K562 (cell line): ENCODE results near the gene ERRFI1. TPM values are rescaled to one million over a fixed set of nuclear protein-coding genes. Genes with fewer than 3 reads are reported as not detected.
A peak's percentile ranks its signal among the peaks of the same experiment; 100 is the strongest.

ENCODE experiments used
- ELF1 ChIP-seq: fragments of 200-800 bp; sonication (Bioruptor generic); IDR thresholded peaks from 2 replicates; pipeline ENCODE4 v1.6.1; 2016; ENCODE audit warnings: missing genetic modification characterization, missing compliant biosample characterization
- HCFC1 ChIP-seq: IDR thresholded peaks from 2 replicates; pipeline ENCODE4 v1.6.1; 2012; ENCODE audit warnings: low read depth, low read length, improper control_type of control experiment
- HDAC8 ChIP-seq: fragments of 450-650 bp; IDR thresholded peaks from 2 replicates; pipeline ENCODE4 v1.6.1; 2016; ENCODE audit warnings: mild to moderate bottlenecking, missing genetic modification characterization, moderate library complexity, missing compliant biosample characterization
- KAT8 ChIP-seq: fragments of 450-650 bp; IDR thresholded peaks from 2 replicates; pipeline ENCODE4 v1.6.1; 2016; ENCODE audit warnings: low read depth, mild to moderate bottlenecking
- LEF1 ChIP-seq: fragments of 450-650 bp; IDR thresholded peaks from 2 replicates; pipeline ENCODE4 v1.6.1; 2016; ENCODE audit warnings: mild to moderate bottlenecking
- MYBL2 ChIP-seq, 2 experiments: fragments of 450-650 bp in 1 of 2; sonication (generic) in 1 of 2; formaldehyde crosslinking in 1 of 2; IDR thresholded peaks; 2 replicates each; pipeline versions ENCODE4 v1.6.1 to v1.8.1; 2017 to 2022; ENCODE audit warnings: borderline replicate concordance in 1 of 2, inconsistent platforms in 1 of 2, low read depth in 1 of 2, mild to moderate bottlenecking in 1 of 2, missing genetic modification reagents in 1 of 2, moderate library complexity in 1 of 2
- PURB ChIP-seq: sonication (generic); formaldehyde crosslinking; IDR thresholded peaks from 2 replicates; pipeline ENCODE4 v1.9.0; 2021; ENCODE audit warnings: low read depth, mild to moderate bottlenecking, missing genetic modification reagents
- RUNX1 ChIP-seq: sonication (generic); IDR thresholded peaks from 2 replicates; pipeline ENCODE4 v1.6.1; 2016; ENCODE audit warnings: antibody characterized with exemption, low read depth
- SMARCC2 ChIP-seq: fragments of 450-650 bp; IDR thresholded peaks from 2 replicates; pipeline ENCODE4 v1.6.1; 2017; ENCODE audit warnings: antibody characterized with exemption, moderate library complexity, mild to moderate bottlenecking, low read depth
- TOE1 ChIP-seq, 2 experiments: fragments of 450-650 bp in 1 of 2; sonication (generic) in 1 of 2; formaldehyde crosslinking in 1 of 2; IDR thresholded peaks; 2 replicates each; pipeline versions ENCODE4 v1.7.1 to v1.8.0; 2016 to 2022; ENCODE audit warnings: borderline replicate concordance in 2 of 2, mild to moderate bottlenecking in 2 of 2, antibody characterized with exemption in 1 of 2, inconsistent platforms in 1 of 2, low read depth in 1 of 2, missing genetic modification reagents in 1 of 2, moderate library complexity in 1 of 2
- UBTF ChIP-seq, 2 experiments: IDR thresholded peaks; 2 replicates each; pipeline ENCODE4 v1.6.1; 2012; ENCODE audit warnings: improper control_type of control experiment in 2 of 2, low read depth in 2 of 2, low read length in 2 of 2, borderline replicate concordance in 1 of 2
- ZNF232 ChIP-seq: sonication (generic); formaldehyde crosslinking; IDR thresholded peaks from 2 replicates; pipeline ENCODE4 v1.8.0; 2022; ENCODE audit warnings: mild to moderate bottlenecking, missing genetic modification reagents
- ZNF431 ChIP-seq: sonication (generic); formaldehyde crosslinking; IDR thresholded peaks from 2 replicates; pipeline ENCODE4 v1.8.0; 2022; ENCODE audit warnings: mild to moderate bottlenecking, missing genetic modification reagents
- ZNF609 ChIP-seq: sonication (generic); formaldehyde crosslinking; IDR thresholded peaks from 2 replicates; pipeline ENCODE4 v1.8.1; 2023; ENCODE audit warnings: missing genetic modification reagents, mild to moderate bottlenecking, borderline replicate concordance
- ZZZ3 ChIP-seq: fragments of 450-650 bp; IDR thresholded peaks from 2 replicates; pipeline ENCODE4 v1.6.1; 2016; ENCODE audit warnings: antibody characterized with exemption, mild to moderate bottlenecking, moderate library complexity
- polyA plus RNA-seq, 8 experiments: library from polyadenylated mRNA; depleted of rRNA in 4 of 8; stranded (reverse) in 5 of 8; unstranded in 3 of 8; fragments of >200 nt; fragmentation: Nextera tagmentation in 2 of 8; fragmentation: Illumina TruSeq in 1 of 8; extraction: Ambion mirVana in 2 of 8; extraction: Trizol in 1 of 8; gene quantifications; 2 replicates each; pipeline versions ENCODE4 v1.2.1 to v1.2.3, GENCODE V29; 2011 to 2014; ENCODE audit warnings: inconsistent platforms in 1 of 8, missing spikeins in 1 of 8
- total RNA-seq, 7 experiments: library from RNA; depleted of rRNA in 6 of 7; stranded (reverse); fragments of >200 nt in 6 of 7; fragmentation: Illumina TruSeq in 2 of 7; extraction: Trizol in 2 of 7; gene quantifications; 2 replicates each; pipeline versions ENCODE4 v1.2.1 to v1.2.3, GENCODE V29; 2011 to 2021; ENCODE audit warnings: low replicate concordance in 1 of 7
- TF ChIP-seq, protein P1 (sequence below): fragments of 250-450 bp; sonication (Bioruptor Pico); IDR thresholded peaks from 2 replicates; pipeline ENCODE4 v1.8.0; 2021; ENCODE audit warnings: borderline replicate concordance, mild to moderate bottlenecking, moderate library complexity; ENCODE audit not compliant: poor library complexity, severe bottlenecking
- TF ChIP-seq, protein P2 (sequence below): fragments of 450-650 bp; formaldehyde crosslinking; IDR thresholded peaks from 2 replicates; pipeline ENCODE4 v1.4.0; 2022; ENCODE audit warnings: missing genetic modification characterization

Gene ERRFI1
- total and polyA plus RNA-seq, 9 of the 15 experiments (the other 6 are each of a cell fraction or from before 2014, with no cell fraction given), result 0.67 to 4.4 (median 1.1) TPM

DNA sequence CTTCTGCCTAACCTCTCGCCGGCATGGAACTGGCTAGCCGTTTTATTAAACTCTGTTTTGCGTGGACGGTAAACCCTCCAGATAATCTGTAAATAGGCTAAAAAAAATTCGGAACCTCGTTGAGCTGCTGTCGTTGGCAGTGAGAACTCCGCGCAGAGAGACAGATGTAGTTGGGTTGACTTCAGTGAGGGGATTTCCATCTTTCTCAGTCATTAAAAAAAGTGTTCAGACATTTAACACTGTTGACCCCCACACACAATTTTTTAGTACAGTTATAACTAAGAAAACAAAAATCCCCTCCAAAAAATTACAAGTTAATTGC lies 64.1 kb downstream of the ERRFI1 start (continued):
- TF ChIP-seq, protein P1, sequence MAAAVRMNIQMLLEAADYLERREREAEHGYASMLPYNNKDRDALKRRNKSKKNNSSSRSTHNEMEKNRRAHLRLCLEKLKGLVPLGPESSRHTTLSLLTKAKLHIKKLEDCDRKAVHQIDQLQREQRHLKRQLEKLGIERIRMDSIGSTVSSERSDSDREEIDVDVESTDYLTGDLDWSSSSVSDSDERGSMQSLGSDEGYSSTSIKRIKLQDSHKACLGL (CRISPR knock-in tag), result no peak
- TF ChIP-seq SMARCC2 (peak; percentile 41; the same call in 1 of the 2 replicates), TOE1 (IDR thresholded peaks at IDR 0.05; ENCODE audit: borderline replicate concordance) (no peak), TOE1 (CRISPR knock-in tag; IDR thresholded peaks at IDR 0.05; ENCODE audit: borderline replicate concordance, low read depth) (no peak), KAT8 (no peak), UBTF (IDR thresholded peaks at IDR 0.05; ENCODE audit: borderline replicate concordance in 1 of 2, low read depth in 2 of 2, low read length in 2 of 2) (no peak), ZNF232 (CRISPR knock-in tag) (no peak), HDAC8 (tag) (peak; percentile 38; the same call in 1 of the 2 replicates), MYBL2 (IDR thresholded peaks at IDR 0.05; ENCODE audit: low read depth) (no peak), MYBL2 (CRISPR knock-in tag; IDR thresholded peaks at IDR 0.05; ENCODE audit: borderline replicate concordance) (no peak), RUNX1 (no peak), ZZZ3 (no peak), ELF1 (tag) (peak; percentile 35; the same call in 1 of the 2 replicates), ZNF609 (CRISPR knock-in tag) (no peak), LEF1 (no peak), HCFC1 (no peak), ZNF431 (CRISPR knock-in tag) (no peak), PURB (CRISPR knock-in tag) (no peak)
- TF ChIP-seq, protein P2, sequence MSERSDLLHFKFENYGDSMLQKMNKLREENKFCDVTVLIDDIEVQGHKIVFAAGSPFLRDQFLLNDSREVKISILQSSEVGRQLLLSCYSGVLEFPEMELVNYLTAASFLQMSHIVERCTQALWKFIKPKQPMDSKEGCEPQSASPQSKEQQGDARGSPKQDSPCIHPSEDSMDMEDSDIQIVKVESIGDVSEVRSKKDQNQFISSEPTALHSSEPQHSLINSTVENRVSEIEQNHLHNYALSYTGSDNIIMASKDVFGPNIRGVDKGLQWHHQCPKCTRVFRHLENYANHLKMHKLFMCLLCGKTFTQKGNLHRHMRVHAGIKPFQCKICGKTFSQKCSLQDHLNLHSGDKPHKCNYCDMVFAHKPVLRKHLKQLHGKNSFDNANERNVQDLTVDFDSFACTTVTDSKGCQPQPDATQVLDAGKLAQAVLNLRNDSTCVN (CRISPR knock-in tag), result no peak
